H9 (cell line): ENCODE data around the gene SHISA9. TPM values are rescaled to one million over a fixed set of nuclear protein-coding genes. Genes with fewer than 3 reads are reported as not detected.

Source experiments
- DNase-seq: peaks from one replicate; pipeline ENCODE4 v3.0.0-alpha.2; 2017
- H2AFZ ChIP-seq: one replicate; pipeline ENCODE4 v1.6.1; 2013; ENCODE audit warnings: mild to moderate bottlenecking, low read length, control low read depth, moderate library complexity
- H2AK5ac ChIP-seq: 2 replicates; pipeline ENCODE4 v1.6.1; 2013; ENCODE audit warnings: low read length, control low read depth, mixed read lengths; ENCODE audit not compliant: insufficient read length
- H2BK120ac ChIP-seq: one replicate; pipeline ENCODE4 v1.6.1; 2013; ENCODE audit warnings: low read depth, mild to moderate bottlenecking, low read length, control low read depth, inconsistent platforms; ENCODE audit not compliant: poor library complexity, severe bottlenecking
- H2BK12ac ChIP-seq: 2 replicates; pipeline ENCODE4 v1.6.1; 2013; ENCODE audit warnings: low read length, control low read depth, mixed read lengths, low read depth; ENCODE audit not compliant: insufficient read length
- H2BK15ac ChIP-seq: 2 replicates; pipeline ENCODE4 v1.6.1; 2013; ENCODE audit warnings: low read depth, low read length, control low read depth
- H2BK20ac ChIP-seq: one replicate; pipeline ENCODE4 v1.6.1; 2013; ENCODE audit warnings: low read depth, mild to moderate bottlenecking, low read length, control low read depth, inconsistent platforms; ENCODE audit not compliant: poor library complexity, severe bottlenecking
- H2BK5ac ChIP-seq: 2 replicates; pipeline ENCODE4 v1.6.1; 2013; ENCODE audit warnings: low read length, control low read depth, mixed read lengths; ENCODE audit not compliant: insufficient read length
- H3K14ac ChIP-seq: 2 replicates; pipeline ENCODE4 v1.6.1; 2013; ENCODE audit warnings: low read length, control low read depth; ENCODE audit not compliant: insufficient read depth
- H3K18ac ChIP-seq: 2 replicates; pipeline ENCODE4 v1.6.1; 2013; ENCODE audit warnings: low read depth, mild to moderate bottlenecking, mixed read lengths, low read length, control low read depth; ENCODE audit not compliant: insufficient read length
- H3K23ac ChIP-seq: 2 replicates; pipeline ENCODE4 v1.6.1; 2013; ENCODE audit warnings: low read length, control low read depth, mixed read lengths, low read depth; ENCODE audit not compliant: insufficient read length
- H3K23me2 ChIP-seq: 2 replicates; pipeline ENCODE4 v1.6.1; 2013; ENCODE audit warnings: low read depth, mild to moderate bottlenecking, mixed read lengths, low read length, control low read depth; ENCODE audit not compliant: insufficient read length, poor library complexity, severe bottlenecking
- H3K27ac ChIP-seq: 2 replicates; pipeline ENCODE4 v1.5.1; 2013; ENCODE audit warnings: low read length, control low read depth, mixed read lengths, low read depth; ENCODE audit not compliant: insufficient read length
- H3K27me3 ChIP-seq: 2 replicates; pipeline ENCODE4 v1.6.1; 2013; ENCODE audit warnings: low read length, control low read depth, inconsistent platforms; ENCODE audit not compliant: insufficient read depth
- H3K4ac ChIP-seq: 2 replicates; pipeline ENCODE4 v1.6.1; 2013; ENCODE audit warnings: low read depth, mild to moderate bottlenecking, control low read depth, inconsistent platforms, low read length, moderate library complexity
- H3K4me1 ChIP-seq: 2 replicates; pipeline ENCODE4 v1.6.1; 2013; ENCODE audit warnings: low read length, control low read depth, inconsistent platforms; ENCODE audit not compliant: insufficient read depth
- H3K4me2 ChIP-seq: 2 replicates; pipeline ENCODE4 v1.6.1; 2013; ENCODE audit warnings: low read length, control low read depth, mixed read lengths; ENCODE audit not compliant: insufficient read length, insufficient read depth
- H3K56ac ChIP-seq: 2 replicates; pipeline ENCODE4 v1.6.1; 2013; ENCODE audit warnings: low read depth, mild to moderate bottlenecking, mixed read lengths, low read length, control low read depth; ENCODE audit not compliant: insufficient read length
- H3K79me1 ChIP-seq: 2 replicates; pipeline ENCODE4 v1.6.1; 2013; ENCODE audit warnings: low read depth, mild to moderate bottlenecking, moderate library complexity, low read length, control low read depth, inconsistent platforms; ENCODE audit not compliant: insufficient read depth, poor library complexity, severe bottlenecking
- H3K79me2 ChIP-seq: 2 replicates; pipeline ENCODE4 v1.6.1; 2013; ENCODE audit warnings: low read length, control low read depth, inconsistent platforms; ENCODE audit not compliant: insufficient read depth
- H3K9ac ChIP-seq: 2 replicates; pipeline ENCODE4 v1.6.1; 2013; ENCODE audit warnings: low read length, control low read depth, mixed read lengths; ENCODE audit not compliant: insufficient read length; ENCODE audit errors: extremely low read depth
- H3K9me3 ChIP-seq: one replicate; pipeline ENCODE4 v1.6.1; 2013; ENCODE audit warnings: low read depth, low read length, inconsistent platforms; ENCODE audit not compliant: control insufficient read depth
- H3T11ph ChIP-seq: one replicate; pipeline ENCODE4 v1.6.1; 2013; ENCODE audit warnings: mild to moderate bottlenecking, low read length, control low read depth, inconsistent platforms
- H4K20me1 ChIP-seq: one replicate; pipeline ENCODE4 v1.6.1; 2013; ENCODE audit not compliant: control insufficient read depth, insufficient read length, insufficient read depth
- H4K5ac ChIP-seq: 2 replicates; pipeline ENCODE4 v1.6.1; 2013; ENCODE audit warnings: low read depth, mild to moderate bottlenecking, mixed read lengths, low read length, control low read depth; ENCODE audit not compliant: insufficient read length
- H4K8ac ChIP-seq: replicated peaks from 2 replicates; pipeline ENCODE4 v1.6.1; 2013; ENCODE audit warnings: low read length, control low read depth, mixed read lengths, low read depth; ENCODE audit not compliant: insufficient read length
- H4K91ac ChIP-seq: 2 replicates; pipeline ENCODE4 v1.6.1; 2013; ENCODE audit warnings: low read depth, mild to moderate bottlenecking, moderate library complexity, mixed read lengths, low read length, control low read depth; ENCODE audit not compliant: insufficient read length
- H3K27ac Mint-ChIP-seq, 3 experiments: 2 replicates in 2 of 3; 3 replicates in 1 of 3; pipeline ENCODE4 v1.8.0; 2020 to 2021; ENCODE audit warnings: mixed read lengths in 3 of 3, mild to moderate bottlenecking in 1 of 3, moderate library complexity in 1 of 3
- H3K27me3 Mint-ChIP-seq: 2 replicates; pipeline ENCODE4 v1.8.0; 2021; ENCODE audit warnings: low read depth, mild to moderate bottlenecking, moderate library complexity, mixed read lengths
- H3K36me3 Mint-ChIP-seq, 3 experiments: 2 replicates in 2 of 3; 3 replicates in 1 of 3; pipeline ENCODE4 v1.8.0; 2020 to 2021; ENCODE audit warnings: low read depth in 3 of 3, mixed read lengths in 3 of 3; ENCODE audit not compliant: insufficient read depth in 1 of 3
- H3K4me1 Mint-ChIP-seq, 2 experiments: 2 replicates each; pipeline ENCODE4 v1.8.0; 2020; ENCODE audit warnings: mixed read lengths in 2 of 2
- H3K4me3 Mint-ChIP-seq, 2 experiments: 2 replicates in 1 of 2; 3 replicates in 1 of 2; pipeline ENCODE4 v1.8.0; 2020 to 2021; ENCODE audit warnings: mild to moderate bottlenecking in 2 of 2, mixed read lengths in 2 of 2, moderate library complexity in 1 of 2
- H3K9me3 Mint-ChIP-seq, 2 experiments: 2 replicates in 1 of 2; 3 replicates in 1 of 2; pipeline ENCODE4 v1.8.0; 2020; ENCODE audit warnings: mild to moderate bottlenecking in 2 of 2, mixed read lengths in 2 of 2, moderate library complexity in 1 of 2
- CTCF ChIP-seq: fragments of 200-600 bp; sonication (generic); conservative IDR thresholded peaks from 3 replicates; pipeline ENCODE4 v1.8.0; 2021; ENCODE audit warnings: antibody characterized with exemption, mild to moderate bottlenecking
- WGBS: extraction: QIAGEN DNeasy Blood & Tissue Kit; methylation state at CpG from one replicate; pipeline ENCODE4 v1.1.7; 2013; ENCODE audit warnings: missing lambda C conversion rate, low lambda C conversion rate, mixed read lengths; ENCODE audit not compliant: insufficient read length; ENCODE audit errors: extremely low coverage; 5-methylcytosine and 5-hydroxymethylcytosine counted together
- total RNA-seq: library from RNA; stranded (reverse); gene quantifications from 2 replicates; pipeline ENCODE4 v1.2.1, GENCODE V29; 2021

SHISA9 gene
- total RNA-seq, 1 experiment from 2014 or later: 7.0 TPM

GRCh38 chr16:13127144-13127543 lies 225.7 kb downstream of the SHISA9 start:
- H3K4me2 ChIP-seq: no peak overlapping the region
- DNase-seq: no peak
- peaks cover 2% of the 10 kb centered on the region; the same call in 1 of the 2 replicates for H3K4me1 ChIP-seq
- no peak overlapping the region for H2BK20ac ChIP-seq
- H3K9ac ChIP-seq: no peak overlapping the region
- no peak overlapping the region for H3K23ac ChIP-seq
- Mint-ChIP-seq H3K27me3 (peaks cover 7% of the 10 kb centered on the region), H3K27ac (no peak overlapping the region), H3K9me3 (peaks cover 11 to 16% of the 10 kb centered on the region in 2 experiments), H3K4me3 (no peak overlapping the region), H3K4me1 (peaks cover 16 to 36% of the 10 kb centered on the region in 2 experiments), H3K36me3 (peaks cover 1 to 16% (median 6%) of the 10 kb centered on the region in 3 experiments; a peak in 6 of 7 replicates)
- no peak overlapping the region for H4K5ac ChIP-seq
- no peak overlapping the region for H3K4ac ChIP-seq
- no peak overlapping the region for H4K8ac ChIP-seq
- no peaks in the 10 kb centered on the region for H3K9me3 ChIP-seq
- no peak overlapping the region for H2BK120ac ChIP-seq
- no peak overlapping the region for H2AFZ ChIP-seq
- no peak overlapping the region for H3K18ac ChIP-seq
- H2AK5ac ChIP-seq: no peak overlapping the region
- no peak overlapping the region for H2BK12ac ChIP-seq
- H3K79me1 ChIP-seq: no peaks in the 10 kb centered on the region
- H3K56ac ChIP-seq: no peak overlapping the region
- H4K91ac ChIP-seq: no peak overlapping the region
- no peak overlapping the region for H3K14ac ChIP-seq
- H3K79me2 ChIP-seq: no peaks in the 10 kb centered on the region
- H3K27ac ChIP-seq: no peak overlapping the region
- no peaks in the 10 kb centered on the region for H3K27me3 ChIP-seq
- WGBS: no CpG with 5 or more reads among the region's 2 CpGs
- no peaks in the 10 kb centered on the region for H4K20me1 ChIP-seq
- no peak overlapping the region for H2BK15ac ChIP-seq
- H2BK5ac ChIP-seq: no peak overlapping the region
- no peak overlapping the region for H3T11ph ChIP-seq
- no peaks in the 10 kb centered on the region for H3K23me2 ChIP-seq
- no peak for TF ChIP-seq CTCF
